ENCODE measurements around the gene DUSP3. TPM values are rescaled to one million over a fixed set of nuclear protein-coding genes. Genes with fewer than 3 reads are reported as not detected.
A peak's percentile ranks its signal among the peaks of the same experiment; 100 is the strongest.

Gene DUSP3
- total and polyA plus RNA-seq, 11 donors: 208 to 363 (median 267) TPM

DNA sequence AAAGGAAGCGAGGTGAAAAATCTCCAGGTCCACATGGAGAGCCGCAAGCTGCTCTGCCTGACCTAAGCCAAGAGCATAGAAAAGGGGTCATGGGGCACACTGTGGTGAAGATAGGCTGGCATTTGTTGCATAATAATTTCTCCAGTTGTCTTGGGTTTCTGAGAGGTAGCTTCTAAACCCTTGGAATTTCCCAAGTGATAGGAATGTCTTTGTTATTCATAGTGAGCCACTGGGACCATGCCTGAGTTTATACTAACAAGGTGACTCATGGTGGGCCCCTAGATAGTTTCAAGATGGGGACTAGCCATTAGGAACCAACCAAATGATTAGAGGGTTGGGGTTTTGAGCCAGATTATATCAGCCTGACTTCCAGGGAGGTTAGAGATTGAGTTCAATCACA lies 45.8 kb downstream of the DUSP3 start:
- Histone ChIP-seq H3K36me3 (no peaks in the 10 kb centered on the region), H3K4me3 (no peak overlapping the region), H3K9me3 (no peaks in the 10 kb centered on the region), H3K4me1 (peaks cover 0 to 4% (median 0%) of the 10 kb centered on the region in 12 donors), H3K27me3 (peaks cover 0 to 2% (median 0%) of the 10 kb centered on the region in 9 donors), H3K27ac (no peak overlapping the region)
- no peak for ATAC-seq
- 97 to 100% (median 98%) methylated on average over 2 of the region's 2 CpGs for WGBS, 4 donors
- DNase-seq: no peak
- TF ChIP-seq, protein P1, sequence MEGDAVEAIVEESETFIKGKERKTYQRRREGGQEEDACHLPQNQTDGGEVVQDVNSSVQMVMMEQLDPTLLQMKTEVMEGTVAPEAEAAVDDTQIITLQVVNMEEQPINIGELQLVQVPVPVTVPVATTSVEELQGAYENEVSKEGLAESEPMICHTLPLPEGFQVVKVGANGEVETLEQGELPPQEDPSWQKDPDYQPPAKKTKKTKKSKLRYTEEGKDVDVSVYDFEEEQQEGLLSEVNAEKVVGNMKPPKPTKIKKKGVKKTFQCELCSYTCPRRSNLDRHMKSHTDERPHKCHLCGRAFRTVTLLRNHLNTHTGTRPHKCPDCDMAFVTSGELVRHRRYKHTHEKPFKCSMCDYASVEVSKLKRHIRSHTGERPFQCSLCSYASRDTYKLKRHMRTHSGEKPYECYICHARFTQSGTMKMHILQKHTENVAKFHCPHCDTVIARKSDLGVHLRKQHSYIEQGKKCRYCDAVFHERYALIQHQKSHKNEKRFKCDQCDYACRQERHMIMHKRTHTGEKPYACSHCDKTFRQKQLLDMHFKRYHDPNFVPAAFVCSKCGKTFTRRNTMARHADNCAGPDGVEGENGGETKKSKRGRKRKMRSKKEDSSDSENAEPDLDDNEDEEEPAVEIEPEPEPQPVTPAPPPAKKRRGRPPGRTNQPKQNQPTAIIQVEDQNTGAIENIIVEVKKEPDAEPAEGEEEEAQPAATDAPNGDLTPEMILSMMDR (IDR thresholded peaks at IDR 0.05): no peak
- no peak for TF ChIP-seq POLR2A (IDR thresholded peaks at IDR 0.05)
- intact Hi-C loops (cut with DNase I): no loop called here

DNA sequence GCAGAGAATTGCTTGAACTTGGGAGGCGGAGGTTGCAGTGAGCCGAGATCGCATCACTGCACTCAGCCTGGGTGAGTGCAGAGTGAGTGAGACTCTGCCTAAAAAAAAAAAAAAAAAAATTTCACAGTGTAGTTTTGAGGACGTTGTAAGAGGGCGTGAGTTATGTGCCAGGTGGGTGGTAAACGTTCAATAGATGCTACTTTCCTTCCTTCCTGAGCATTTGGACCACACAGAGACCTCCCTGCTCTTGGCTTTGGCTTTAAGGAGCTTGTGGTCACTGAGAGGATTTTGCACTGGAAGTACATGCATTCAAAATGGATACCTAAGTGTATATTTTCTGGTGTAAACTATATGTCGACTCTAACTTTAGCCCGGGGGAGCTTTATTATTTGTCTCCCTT lies 50.7 kb downstream of the DUSP3 start:
- H3K27me3 ChIP-seq: no peaks in the 10 kb centered on the region
- H3K4me3 ChIP-seq: no peak overlapping the region
- ATAC-seq (no peak), DNase-seq (no peak)
- H3K4me1 ChIP-seq: peaks cover 0 to 3% (median 0%) of the 10 kb centered on the region in 12 donors
- WGBS, 4 donors: 81 to 89% (median 85%) methylated on average over 8 of the region's 8 CpGs
- H3K27ac ChIP-seq: no peak overlapping the region
- H3K36me3 ChIP-seq: no peaks in the 10 kb centered on the region
- TF ChIP-seq POLR2A (IDR thresholded peaks at IDR 0.05): no peak
- TF ChIP-seq, protein P1 (IDR thresholded peaks at IDR 0.05): no peak
- intact Hi-C loops (cut with DNase I): no loop called here
- no peaks in the 10 kb centered on the region for H3K9me3 ChIP-seq

DNA sequence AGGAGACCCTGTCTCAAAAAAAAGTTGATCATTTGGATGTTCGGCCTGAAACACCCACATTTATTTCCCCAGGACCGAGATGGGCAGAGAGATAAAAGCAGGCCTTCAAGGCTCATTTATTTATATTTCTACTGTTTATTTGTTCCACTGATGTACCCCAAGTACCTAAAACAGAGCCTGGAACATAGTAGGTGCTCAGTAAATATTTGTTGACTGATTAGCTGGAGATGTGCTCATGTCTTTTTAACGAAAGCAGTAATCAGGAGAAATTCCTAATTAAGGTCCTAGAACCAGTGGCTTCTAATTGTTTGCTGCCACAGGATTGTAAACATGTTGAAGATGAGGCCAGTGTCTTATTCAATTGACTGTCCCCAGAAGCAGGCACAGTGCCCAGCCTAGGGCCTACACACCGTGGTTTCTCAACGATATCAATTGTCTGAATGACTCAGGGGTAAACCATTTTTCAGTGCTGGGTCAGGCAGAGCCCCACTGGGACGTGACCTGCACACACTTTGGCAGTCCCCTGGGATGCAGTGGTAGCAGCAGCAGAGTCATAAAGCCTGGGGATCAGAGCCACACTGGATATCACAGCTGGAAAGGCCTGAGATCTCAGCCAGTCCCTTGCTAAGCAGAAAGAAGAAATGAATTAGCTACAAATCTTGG lies 54.9 kb downstream of the DUSP3 start:
- Histone ChIP-seq H3K27ac (no peak overlapping the region), H3K9me3 (no peaks in the 10 kb centered on the region), H3K27me3 (no peaks in the 10 kb centered on the region), H3K4me3 (no peak overlapping the region), H3K4me1 (peaks cover 0 to 18% (median 3%) of the 10 kb centered on the region in 12 donors), H3K36me3 (no peaks in the 10 kb centered on the region)
- TF ChIP-seq, protein P1 (IDR thresholded peaks at IDR 0.05): no peak
- no peak for TF ChIP-seq POLR2A (IDR thresholded peaks at IDR 0.05)
- intact Hi-C loops (cut with DNase I): no loop called here
- DNase-seq: peak in 1 of 5 donors; percentile 67
- ATAC-seq: peak in 2 of 4 donors; percentile 39 to 40
- WGBS, 4 donors: 56 to 86% (median 61%) methylated on average over 4 to 6 of the region's 6 CpGs

DNA sequence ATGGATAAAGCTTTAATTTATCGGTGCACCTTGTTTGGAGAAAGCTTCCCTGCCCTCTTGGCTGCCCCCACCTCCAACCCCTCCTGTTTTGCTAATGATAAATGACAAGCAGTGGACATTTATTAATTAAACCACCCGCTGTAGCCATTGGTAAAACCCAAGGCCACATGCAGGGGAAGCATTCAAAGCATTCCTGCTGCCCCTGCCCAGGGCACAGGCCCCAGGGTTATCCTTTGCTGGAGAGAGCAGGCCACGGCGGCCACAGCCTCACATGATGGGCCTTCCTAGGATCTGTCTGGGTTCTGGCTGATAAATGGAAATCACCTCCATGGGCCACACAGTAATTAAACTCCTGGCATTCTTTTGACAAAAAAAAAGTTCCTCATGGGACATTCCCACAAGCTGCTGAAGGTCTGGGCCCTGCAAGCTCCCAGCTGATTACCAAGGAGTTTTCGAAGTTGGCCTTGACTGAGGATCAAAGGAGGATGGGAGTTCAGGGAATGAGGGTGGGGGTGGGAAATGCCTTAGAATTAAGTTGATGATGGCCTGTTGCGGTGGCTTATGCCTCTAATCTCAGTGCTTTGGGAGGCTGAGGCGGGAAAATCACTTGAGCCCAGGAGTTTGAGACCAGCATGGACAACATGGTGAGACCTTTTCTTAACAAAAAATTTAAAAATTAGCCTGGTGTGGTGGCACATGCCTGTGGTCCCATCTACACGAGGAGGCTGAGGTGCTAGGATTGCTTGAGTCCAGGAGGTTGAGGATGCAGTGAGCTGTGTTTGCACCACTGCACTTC lies 55.7 kb downstream of the DUSP3 start:
- Histone ChIP-seq H3K27me3 (no peaks in the 10 kb centered on the region), H3K27ac (no peak overlapping the region), H3K36me3 (no peaks in the 10 kb centered on the region), H3K4me3 (no peak overlapping the region), H3K9me3 (no peaks in the 10 kb centered on the region), H3K4me1 (peaks cover 0 to 18% (median 3%) of the 10 kb centered on the region in 12 donors)
- ATAC-seq: no peak
- 87 to 88% (median 87%) methylated on average over 8 of the region's 8 CpGs for WGBS, 4 donors
- TF ChIP-seq, protein P1 (IDR thresholded peaks at IDR 0.05): no peak
- TF ChIP-seq POLR2A (IDR thresholded peaks at IDR 0.05): no peak
- no peak for DNase-seq
- intact Hi-C loops (cut with DNase I): no loop called here

Measured in heart left ventricle (tissue), 16 donors.